Endothelial cell of umbilical vein (primary cell): ENCODE results near the gene ZNF580. TPM values are rescaled to one million over a fixed set of nuclear protein-coding genes. Genes with fewer than 3 reads are reported as not detected.

ENCODE experiments used
- BruUV-seq: library from RNA; stranded (reverse); fragments of 400-500 nt; replicated peaks from 2 replicates; lab custom pipeline; 2021; lab: Mats Ljungman, UMichigan
- CTCF ChIA-PET: fragments of 300-600, 350-600 bp; sonication (Branson Sonifier 250); formaldehyde crosslinking; loops from one replicate; lab custom pipeline; 2021; ENCODE audit warnings: antibody characterized with exemption, inconsistent platforms; lab: Charles Lee
- POLR2A ChIA-PET: fragments of 300-600, 350-600 bp; sonication (Branson Sonifier 250); formaldehyde crosslinking; loops from one replicate; lab custom pipeline; 2021; ENCODE audit warnings: antibody characterized with exemption, inconsistent platforms; lab: Charles Lee
- DNase-seq: peaks from one replicate; pipeline ENCODE4 v3.0.0-alpha.2; 2011; ENCODE audit warnings: low read depth, low spot score
- FAIRE-seq: peaks from 2 replicates; lab custom pipeline; 2011; peaks lifted over from hg19 to GRCh38; lab: Jason Lieb, UNC
- H2AFZ ChIP-seq: 2 replicates; pipeline ENCODE4 v1.6.0; 2012; ENCODE audit warnings: low read depth, low read length, control low read depth, inconsistent platforms
- H3K27ac ChIP-seq: 2 replicates; pipeline ENCODE4 v1.5.1; 2011; ENCODE audit warnings: low read depth, mild to moderate bottlenecking, control low read depth, low read length, moderate library complexity; ENCODE audit not compliant: insufficient read depth
- H3K27me3 ChIP-seq, 2 experiments: 2 replicates each; pipeline versions ENCODE4 v1.6.0 to v1.6.1; 2011; ENCODE audit warnings: low read length in 2 of 2, mixed read lengths in 1 of 2; ENCODE audit not compliant: control insufficient read depth in 2 of 2, insufficient read depth in 2 of 2
- H3K36me3 ChIP-seq, 2 experiments: 2 replicates in 1 of 2; 3 replicates in 1 of 2; pipeline ENCODE4 v1.5.1; 2011; ENCODE audit warnings: low read length in 2 of 2, mild to moderate bottlenecking in 1 of 2, moderate library complexity in 1 of 2; ENCODE audit not compliant: control insufficient read depth in 2 of 2, insufficient read depth in 2 of 2; ENCODE audit errors: extremely low read depth in 1 of 2
- H3K4me1 ChIP-seq: 3 replicates; pipeline ENCODE4 v1.5.1; 2011; ENCODE audit warnings: mild to moderate bottlenecking, low read length; ENCODE audit not compliant: control insufficient read depth, insufficient read depth; ENCODE audit errors: extremely low read depth
- H3K4me2 ChIP-seq: 2 replicates; pipeline ENCODE4 v1.6.1; 2011; ENCODE audit warnings: low read length, control low read depth, mixed read lengths; ENCODE audit not compliant: insufficient read depth
- H3K4me3 ChIP-seq, 3 experiments: fragments of 200-600 bp in 1 of 3; sonication (generic), shearing (Covaris generic) in 1 of 3; replicated peaks in 1 of 3; 2 replicates each; pipeline ENCODE4 v1.5.1; 2011 to 2016; ENCODE audit warnings: control low read depth in 3 of 3, low read length in 3 of 3, mild to moderate bottlenecking in 2 of 3, inconsistent platforms in 1 of 3, low read depth in 1 of 3, moderate library complexity in 1 of 3; ENCODE audit not compliant: insufficient read depth in 1 of 3
- H3K79me2 ChIP-seq: 2 replicates; pipeline ENCODE4 v1.6.0; 2012; ENCODE audit warnings: low read length, inconsistent platforms; ENCODE audit not compliant: control insufficient read depth, insufficient read depth
- H3K9ac ChIP-seq: replicated peaks from 2 replicates; pipeline ENCODE3; 2011; ENCODE audit warnings: low read length, control low read depth; ENCODE audit not compliant: insufficient read depth; ENCODE audit errors: extremely low read depth
- H3K9me1 ChIP-seq: replicated peaks from 3 replicates; pipeline ENCODE4 v1.6.0; 2011; ENCODE audit warnings: mild to moderate bottlenecking, low read length; ENCODE audit not compliant: control insufficient read depth, insufficient read depth; ENCODE audit errors: extremely low read depth
- H3K9me3 ChIP-seq: replicated peaks from 2 replicates; pipeline ENCODE4 v1.5.1; 2012; ENCODE audit warnings: low read length, inconsistent platforms; ENCODE audit not compliant: control insufficient read depth, insufficient read depth
- H4K20me1 ChIP-seq: replicated peaks from 2 replicates; pipeline ENCODE3; 2011; ENCODE audit warnings: mild to moderate bottlenecking, low read length; ENCODE audit not compliant: control insufficient read depth, insufficient read depth; ENCODE audit errors: extremely low read depth
- EZH2 ChIP-seq: IDR thresholded peaks from 2 replicates; pipeline ENCODE4 v1.6.1; 2012; ENCODE audit warnings: borderline replicate concordance, low read depth, mild to moderate bottlenecking, moderate library complexity, low read length, inconsistent platforms; ENCODE audit not compliant: severe bottlenecking
- FOS ChIP-seq: IDR thresholded peaks from 2 replicates; pipeline ENCODE4 v1.6.1; 2011; ENCODE audit warnings: mild to moderate bottlenecking, low read length, moderate library complexity, borderline replicate concordance; ENCODE audit not compliant: insufficient read depth
- GATA2 ChIP-seq: IDR thresholded peaks from 2 replicates; pipeline ENCODE4 v1.7.0; 2011; ENCODE audit warnings: low read depth, mild to moderate bottlenecking, moderate library complexity, mixed read lengths, low read length; ENCODE audit not compliant: insufficient read length, insufficient read depth
- JUN ChIP-seq: IDR thresholded peaks from 2 replicates; pipeline ENCODE4 v1.6.1; 2011; ENCODE audit warnings: borderline replicate concordance, low read depth; ENCODE audit not compliant: insufficient read length, insufficient read depth
- MYC ChIP-seq: IDR thresholded peaks from one replicate; pipeline ENCODE4 v1.6.1; 2011; ENCODE audit warnings: mild to moderate bottlenecking, low read depth, low read length
- POLR2A ChIP-seq: IDR thresholded peaks from 2 replicates; pipeline ENCODE4 v1.6.1; 2012; ENCODE audit warnings: low read depth, mild to moderate bottlenecking, control low read depth, low read length
- POLR2AphosphoS5 ChIP-seq: IDR thresholded peaks from 2 replicates; pipeline ENCODE4 v1.6.1; 2012; ENCODE audit warnings: low read depth, mild to moderate bottlenecking, control low read depth, low read length, moderate library complexity; ENCODE audit not compliant: insufficient read depth
- dilution Hi-C: fragments of 300-500 bp; cut with MboI; formaldehyde crosslinking; loops from one replicate; pipeline ENCODE4 v1.15.0; 2019; ENCODE audit warnings: low sequenced_read_pairs; ENCODE audit not compliant: extremely low pct_ligation_motif_present
- intact Hi-C: fragments of 100-400 bp; cut with micrococcal nuclease; formaldehyde crosslinking; loops from one replicate; pipeline ENCODE4 v1.10.0; 2022
- polyA plus RNA-seq, 4 experiments: library from polyadenylated mRNA; depleted of rRNA in 3 of 4; stranded (reverse) in 3 of 4; unstranded in 1 of 4; fragments of >200 nt; gene quantifications; 2 replicates each; pipeline versions ENCODE4 v1.2.1 to v1.2.3, GENCODE V29; 2011 to 2012; ENCODE audit warnings: missing spikeins in 1 of 4
- total RNA-seq: library from RNA; stranded (reverse); gene quantifications from 2 replicates; pipeline ENCODE4 v1.2.3, GENCODE V29; 2021
- TF ChIP-seq, protein P1 (sequence below), 2 donors: IDR thresholded peaks; 1 replicate in 1 of 2; 2 replicates in 1 of 2; pipeline ENCODE4 v1.5.1; 2011; ENCODE audit warnings: low read length in 2 of 2, mild to moderate bottlenecking in 2 of 2, moderate library complexity in 2 of 2, control low read depth in 1 of 2, inconsistent platforms in 1 of 2, low read depth in 1 of 2; ENCODE audit not compliant: insufficient read depth in 1 of 2; ENCODE audit errors: extremely low read depth in 1 of 2
- TF ChIP-seq, protein P2 (sequence below): IDR thresholded peaks from 2 replicates; pipeline ENCODE4 v1.6.1; 2011; ENCODE audit not compliant: insufficient read depth, insufficient read length

ZNF580 gene
- total and polyA plus RNA-seq, 2 donors (not counting 3 experiments of a cell fraction or from before 2014, with no cell fraction given): 13.7 to 41.1 TPM

DNA sequence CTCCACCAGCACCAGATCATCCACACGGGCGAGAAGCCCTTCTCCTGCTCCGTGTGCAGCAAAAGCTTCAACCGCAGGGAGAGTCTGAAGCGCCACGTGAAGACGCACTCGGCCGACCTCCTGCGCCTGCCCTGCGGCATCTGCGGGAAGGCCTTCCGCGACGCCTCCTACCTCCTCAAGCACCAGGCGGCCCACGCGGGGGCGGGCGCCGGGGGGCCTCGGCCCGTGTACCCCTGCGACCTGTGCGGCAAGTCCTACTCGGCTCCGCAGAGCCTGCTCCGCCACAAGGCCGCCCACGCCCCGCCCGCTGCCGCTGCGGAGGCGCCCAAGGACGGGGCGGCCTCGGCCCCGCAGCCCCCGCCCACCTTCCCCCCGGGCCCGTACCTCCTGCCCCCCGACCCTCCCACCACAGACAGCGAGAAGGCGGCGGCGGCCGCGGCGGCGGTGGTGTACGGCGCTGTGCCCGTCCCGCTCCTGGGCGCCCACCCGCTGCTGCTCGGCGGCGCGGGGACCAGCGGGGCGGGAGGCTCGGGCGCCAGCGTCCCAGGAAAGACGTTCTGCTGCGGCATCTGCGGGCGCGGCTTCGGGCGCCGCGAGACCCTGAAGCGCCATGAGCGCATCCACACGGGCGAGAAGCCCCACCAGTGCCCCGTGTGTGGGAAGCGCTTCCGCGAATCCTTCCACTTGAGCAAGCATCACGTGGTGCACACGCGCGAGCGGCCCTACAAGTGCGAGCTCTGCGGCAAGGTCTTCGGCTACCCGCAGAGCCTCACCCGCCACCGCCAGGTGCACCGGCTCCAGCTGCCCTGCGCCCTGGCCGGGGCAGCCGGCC is 25.9 kb upstream of the ZNF580 start:
- Histone ChIP-seq H3K4me1 (peaks cover 2% of the 10 kb centered on the region), H3K4me3 (no peak overlapping the region), H3K79me2 (peaks cover 7% of the 10 kb centered on the region), H3K36me3 (peaks cover 2 to 19% of the 10 kb centered on the region in 2 experiments), H3K27ac (no peak overlapping the region), H2AFZ (no peak overlapping the region), H3K9ac (no peak overlapping the region), H4K20me1 (no peaks in the 10 kb centered on the region), H3K9me3 (no peaks in the 10 kb centered on the region), H3K27me3 (no peaks in the 10 kb centered on the region), H3K9me1 (no peaks in the 10 kb centered on the region), H3K4me2 (no peak overlapping the region)
- BruUV-seq: no TSS peak
- intact Hi-C loops (no loop called here), dilution Hi-C loops (no loop called here)
- ChIA-PET CTCF (no interaction called here), POLR2A (no interaction called here)
- no peak for DNase-seq
- TF ChIP-seq, protein P1, sequence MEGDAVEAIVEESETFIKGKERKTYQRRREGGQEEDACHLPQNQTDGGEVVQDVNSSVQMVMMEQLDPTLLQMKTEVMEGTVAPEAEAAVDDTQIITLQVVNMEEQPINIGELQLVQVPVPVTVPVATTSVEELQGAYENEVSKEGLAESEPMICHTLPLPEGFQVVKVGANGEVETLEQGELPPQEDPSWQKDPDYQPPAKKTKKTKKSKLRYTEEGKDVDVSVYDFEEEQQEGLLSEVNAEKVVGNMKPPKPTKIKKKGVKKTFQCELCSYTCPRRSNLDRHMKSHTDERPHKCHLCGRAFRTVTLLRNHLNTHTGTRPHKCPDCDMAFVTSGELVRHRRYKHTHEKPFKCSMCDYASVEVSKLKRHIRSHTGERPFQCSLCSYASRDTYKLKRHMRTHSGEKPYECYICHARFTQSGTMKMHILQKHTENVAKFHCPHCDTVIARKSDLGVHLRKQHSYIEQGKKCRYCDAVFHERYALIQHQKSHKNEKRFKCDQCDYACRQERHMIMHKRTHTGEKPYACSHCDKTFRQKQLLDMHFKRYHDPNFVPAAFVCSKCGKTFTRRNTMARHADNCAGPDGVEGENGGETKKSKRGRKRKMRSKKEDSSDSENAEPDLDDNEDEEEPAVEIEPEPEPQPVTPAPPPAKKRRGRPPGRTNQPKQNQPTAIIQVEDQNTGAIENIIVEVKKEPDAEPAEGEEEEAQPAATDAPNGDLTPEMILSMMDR (IDR thresholded peaks at IDR 0.05; ENCODE audit: extremely low read depth in 1 of 2, insufficient read depth in 1 of 2, low read depth in 1 of 2, low read length in 2 of 2): no peak
- no peak for TF ChIP-seq POLR2AphosphoS5
- TF ChIP-seq GATA2: no peak
- TF ChIP-seq JUN: no peak
- no peak for TF ChIP-seq POLR2A
- no peak for TF ChIP-seq FOS
- TF ChIP-seq EZH2: no peak
- TF ChIP-seq, protein P2, sequence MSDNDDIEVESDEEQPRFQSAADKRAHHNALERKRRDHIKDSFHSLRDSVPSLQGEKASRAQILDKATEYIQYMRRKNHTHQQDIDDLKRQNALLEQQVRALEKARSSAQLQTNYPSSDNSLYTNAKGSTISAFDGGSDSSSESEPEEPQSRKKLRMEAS: no peak
- no peak for TF ChIP-seq MYC
- FAIRE-seq: no peak
